Measurements from ENCODE around the gene LRRC25.

Gene LRRC25

GRCh38 chr19:18418483-18419194 is 21.2 kb upstream of the LRRC25 start:
- H3K27ac ChIP-seq (ENCODE audit: insufficient read depth in 1 of 2, low read depth in 1 of 2, low read length in 2 of 2, poor library complexity in 1 of 2, severe bottlenecking in 2 of 2), result peak overlapping the region in 1 of 2 experiments; percentile 56
- WGBS (ENCODE audit: insufficient coverage), result 14% methylated on average over 29 of the region's 39 CpGs

GRCh38 chr19:18418029-18418482 is 20.6 kb upstream of the LRRC25 start:
- Histone ChIP-seq H3K4me1 (ENCODE audit: control extremely low read depth in 1 of 4, control insufficient read depth in 4 of 4, insufficient read depth in 4 of 4, low read length in 3 of 4) (peaks cover 3 to 85% (median 78%) of the 10 kb centered on the region in 4 experiments), H3K27me3 (replicated peaks in 2 of 5; ENCODE audit: control insufficient read depth in 4 of 5, insufficient read depth in 5 of 5, low read length in 4 of 5) (no peaks in the 10 kb centered on the region), H3K4me3 (ENCODE audit: control insufficient read depth in 1 of 7, extremely low read depth in 1 of 7, insufficient read depth in 4 of 7, low read depth in 2 of 7, low read length in 6 of 7) (peak overlapping the region in 3 of 7 experiments; percentile 5 to 70 (median 69)), H3K27ac (ENCODE audit: insufficient read depth in 1 of 2, low read depth in 1 of 2, low read length in 2 of 2, poor library complexity in 1 of 2, severe bottlenecking in 2 of 2) (peak overlapping the region in 1 of 2 experiments; percentile 56), H3K36me3 (ENCODE audit: control insufficient read depth in 4 of 4, insufficient read depth in 4 of 4, low read length in 3 of 4) (peaks cover 0 to 10% (median under 1%) of the 10 kb centered on the region in 4 experiments), H3K9me3 (ENCODE audit: control extremely low read depth in 1 of 5, control insufficient read depth in 4 of 5, insufficient read depth in 2 of 5, low read depth in 1 of 5, low read length in 4 of 5) (no peaks in the 10 kb centered on the region)
- peak in 1 of 3 donors; percentile 52 for DNase-seq
- WGBS (ENCODE audit: insufficient coverage), result 0% methylated on average over 18 of the region's 30 CpGs
- CTCF ChIA-PET, result interaction anchor here (0.9 to 3.4 kb wide), 10 partner anchors 10 to 137 kb away, joined by 3 to 11 read pairs (median 8); partner anchors contain the start of gene JUND
- POLR2A ChIA-PET, result interaction anchor here (0.9 to 2.9 kb wide), 6 partner anchors 10 to 137 kb away, joined by 3 to 16 read pairs (median 4); partner anchors contain the start of gene JUND

More at GRCh38 chr19:18418483-18419194, 21.2 kb upstream of the LRRC25 start:
- ChIA-PET CTCF (interaction anchor here (0.6 to 3.4 kb wide), 13 partner anchors 10 to 924 kb away, joined by 3 to 11 read pairs (median 4); partner anchors contain the start of genes GDF15 and JUND), POLR2A (interaction anchor here (0.6 to 2.9 kb wide), 5 partner anchors 10 to 138 kb away, joined by 3 to 16 read pairs (median 4); partner anchors contain the start of gene JUND)
- Histone ChIP-seq H3K4me3 (ENCODE audit: control insufficient read depth in 1 of 7, extremely low read depth in 1 of 7, insufficient read depth in 4 of 7, low read depth in 2 of 7, low read length in 6 of 7) (peak overlapping the region in 5 of 7 experiments; percentile 19 to 77 (median 70)), H3K36me3 (ENCODE audit: control insufficient read depth in 4 of 4, insufficient read depth in 4 of 4, low read length in 3 of 4) (peaks cover 0 to 12% (median under 1%) of the 10 kb centered on the region in 4 experiments), H3K27me3 (replicated peaks in 2 of 5; ENCODE audit: control insufficient read depth in 4 of 5, insufficient read depth in 5 of 5, low read length in 4 of 5) (no peaks in the 10 kb centered on the region), H3K4me1 (ENCODE audit: control extremely low read depth in 1 of 4, control insufficient read depth in 4 of 4, insufficient read depth in 4 of 4, low read length in 3 of 4) (peaks cover 3 to 82% (median 78%) of the 10 kb centered on the region in 4 experiments), H3K9me3 (ENCODE audit: control extremely low read depth in 1 of 5, control insufficient read depth in 4 of 5, insufficient read depth in 2 of 5, low read depth in 1 of 5, low read length in 4 of 5) (no peaks in the 10 kb centered on the region)
- DNase-seq, result peak in 2 of 3 donors; percentile 72 to 83

- POLR2A ChIA-PET, result interaction anchor here (0.8 to 2.9 kb wide), 9 partner anchors 11 to 136 kb away, joined by 3 to 16 read pairs (median 3); partner anchors contain the start of gene JUND
- DNase-seq, result peak in 2 of 3 donors; percentile 51 to 76
- 0% methylated on average over 25 of the region's 53 CpGs for WGBS (ENCODE audit: insufficient coverage)
- CTCF ChIA-PET, result interaction anchor here (0.8 to 3.4 kb wide), 6 partner anchors 16 to 76 kb away, joined by 3 to 11 read pairs (median 8); no protein-coding TSS in a partner anchor
- Histone ChIP-seq H3K9me3 (ENCODE audit: control extremely low read depth in 1 of 5, control insufficient read depth in 4 of 5, insufficient read depth in 2 of 5, low read depth in 1 of 5, low read length in 4 of 5) (no peaks in the 10 kb centered on the region), H3K27me3 (replicated peaks in 2 of 5; ENCODE audit: control insufficient read depth in 4 of 5, insufficient read depth in 5 of 5, low read length in 4 of 5) (no peaks in the 10 kb centered on the region), H3K36me3 (ENCODE audit: control insufficient read depth in 4 of 4, insufficient read depth in 4 of 4, low read length in 3 of 4) (peaks cover 0 to 4% (median 0%) of the 10 kb centered on the region in 4 experiments), H3K27ac (ENCODE audit: insufficient read depth in 1 of 2, low read depth in 1 of 2, low read length in 2 of 2, poor library complexity in 1 of 2, severe bottlenecking in 2 of 2) (peak overlapping the region in 1 of 2 experiments; percentile 94), H3K4me3 (ENCODE audit: control insufficient read depth in 1 of 7, extremely low read depth in 1 of 7, insufficient read depth in 4 of 7, low read depth in 2 of 7, low read length in 6 of 7) (peak overlapping the region in 5 of 7 experiments; percentile 28 to 70 (median 52)), H3K4me1 (ENCODE audit: control extremely low read depth in 1 of 4, control insufficient read depth in 4 of 4, insufficient read depth in 4 of 4, low read length in 3 of 4) (peaks cover 3 to 85% (median 74%) of the 10 kb centered on the region in 4 experiments)
Observed at GRCh38 chr19:18417250-18418028, 20.0 kb upstream of the LRRC25 start.

- ChIA-PET POLR2A (interaction anchor here (0.8 to 2.9 kb wide), 8 partner anchors 11 to 136 kb away, joined by 3 to 16 read pairs (median 3); partner anchors contain the start of gene JUND), CTCF (interaction anchor here (0.8 to 3.4 kb wide), 7 partner anchors 12 to 75 kb away, joined by 3 to 11 read pairs (median 7); no protein-coding TSS in a partner anchor)
- Histone ChIP-seq H3K9me3 (ENCODE audit: control extremely low read depth in 1 of 5, control insufficient read depth in 4 of 5, insufficient read depth in 2 of 5, low read depth in 1 of 5, low read length in 4 of 5) (no peaks in the 10 kb centered on the region), H3K4me1 (ENCODE audit: control extremely low read depth in 1 of 4, control insufficient read depth in 4 of 4, insufficient read depth in 4 of 4, low read length in 3 of 4) (peaks cover 3 to 79% (median 71%) of the 10 kb centered on the region in 4 experiments), H3K27ac (ENCODE audit: insufficient read depth in 1 of 2, low read depth in 1 of 2, low read length in 2 of 2, poor library complexity in 1 of 2, severe bottlenecking in 2 of 2) (peak overlapping the region; percentile 79 to 94), H3K36me3 (ENCODE audit: control insufficient read depth in 4 of 4, insufficient read depth in 4 of 4, low read length in 3 of 4) (no peaks in the 10 kb centered on the region), H3K4me3 (ENCODE audit: control insufficient read depth in 1 of 7, extremely low read depth in 1 of 7, insufficient read depth in 4 of 7, low read depth in 2 of 7, low read length in 6 of 7) (peak overlapping the region in 5 of 7 experiments; percentile 28 to 69 (median 52)), H3K27me3 (replicated peaks in 2 of 5; ENCODE audit: control insufficient read depth in 4 of 5, insufficient read depth in 5 of 5, low read length in 4 of 5) (no peaks in the 10 kb centered on the region)
- WGBS (ENCODE audit: insufficient coverage), result under 1% methylated on average over 40 of the region's 44 CpGs
- peak; percentile 91 to 97 (median 95) for DNase-seq
Observed at GRCh38 chr19:18416778-18417249, 19.4 kb upstream of the LRRC25 start.

GRCh38 chr19:18415178-18415867 is 17.9 kb upstream of the LRRC25 start:
- ChIA-PET POLR2A (interaction anchor here (0.5 to 1.2 kb wide), 3 partner anchors 98 to 249 kb away, joined by 3 to 5 read pairs (median 3); no protein-coding TSS in a partner anchor), CTCF (interaction anchor here (0.6 to 6.9 kb wide), 15 partner anchors 9 to 535 kb away, joined by 3 to 133 read pairs (median 4); partner anchors contain the start of genes GDF15 and LRRC25)
- peak overlapping the region; percentile 46 to 94 for H3K27ac ChIP-seq (ENCODE audit: insufficient read depth in 1 of 2, low read depth in 1 of 2, low read length in 2 of 2, poor library complexity in 1 of 2, severe bottlenecking in 2 of 2)
- H3K4me3 ChIP-seq (ENCODE audit: control insufficient read depth in 1 of 7, extremely low read depth in 1 of 7, insufficient read depth in 4 of 7, low read depth in 2 of 7, low read length in 6 of 7), result peak overlapping the region in 5 of 7 experiments; percentile 29 to 60 (median 54)
- peak in 2 of 3 donors; percentile 28 to 33 for DNase-seq
- H3K9me3 ChIP-seq (ENCODE audit: control extremely low read depth in 1 of 5, control insufficient read depth in 4 of 5, insufficient read depth in 2 of 5, low read depth in 1 of 5, low read length in 4 of 5), result no peaks in the 10 kb centered on the region
- 3% methylated on average over 24 of the region's 25 CpGs for WGBS (ENCODE audit: insufficient coverage)
- H3K4me1 ChIP-seq (ENCODE audit: control extremely low read depth in 1 of 4, control insufficient read depth in 4 of 4, insufficient read depth in 4 of 4, low read length in 3 of 4), result peaks cover 3 to 64% (median 60%) of the 10 kb centered on the region in 4 experiments
- no peaks in the 10 kb centered on the region for H3K27me3 ChIP-seq (replicated peaks in 2 of 5; ENCODE audit: control insufficient read depth in 4 of 5, insufficient read depth in 5 of 5, low read length in 4 of 5)
- H3K36me3 ChIP-seq (ENCODE audit: control insufficient read depth in 4 of 4, insufficient read depth in 4 of 4, low read length in 3 of 4), result no peaks in the 10 kb centered on the region

Data from common myeloid progenitor, CD34-positive (primary cell).